Measurements from ENCODE around the gene CFAP47. TPM values are rescaled to one million over a fixed set of nuclear protein-coding genes. Genes with fewer than 3 reads are reported as not detected.

The CFAP47 gene, protein sequence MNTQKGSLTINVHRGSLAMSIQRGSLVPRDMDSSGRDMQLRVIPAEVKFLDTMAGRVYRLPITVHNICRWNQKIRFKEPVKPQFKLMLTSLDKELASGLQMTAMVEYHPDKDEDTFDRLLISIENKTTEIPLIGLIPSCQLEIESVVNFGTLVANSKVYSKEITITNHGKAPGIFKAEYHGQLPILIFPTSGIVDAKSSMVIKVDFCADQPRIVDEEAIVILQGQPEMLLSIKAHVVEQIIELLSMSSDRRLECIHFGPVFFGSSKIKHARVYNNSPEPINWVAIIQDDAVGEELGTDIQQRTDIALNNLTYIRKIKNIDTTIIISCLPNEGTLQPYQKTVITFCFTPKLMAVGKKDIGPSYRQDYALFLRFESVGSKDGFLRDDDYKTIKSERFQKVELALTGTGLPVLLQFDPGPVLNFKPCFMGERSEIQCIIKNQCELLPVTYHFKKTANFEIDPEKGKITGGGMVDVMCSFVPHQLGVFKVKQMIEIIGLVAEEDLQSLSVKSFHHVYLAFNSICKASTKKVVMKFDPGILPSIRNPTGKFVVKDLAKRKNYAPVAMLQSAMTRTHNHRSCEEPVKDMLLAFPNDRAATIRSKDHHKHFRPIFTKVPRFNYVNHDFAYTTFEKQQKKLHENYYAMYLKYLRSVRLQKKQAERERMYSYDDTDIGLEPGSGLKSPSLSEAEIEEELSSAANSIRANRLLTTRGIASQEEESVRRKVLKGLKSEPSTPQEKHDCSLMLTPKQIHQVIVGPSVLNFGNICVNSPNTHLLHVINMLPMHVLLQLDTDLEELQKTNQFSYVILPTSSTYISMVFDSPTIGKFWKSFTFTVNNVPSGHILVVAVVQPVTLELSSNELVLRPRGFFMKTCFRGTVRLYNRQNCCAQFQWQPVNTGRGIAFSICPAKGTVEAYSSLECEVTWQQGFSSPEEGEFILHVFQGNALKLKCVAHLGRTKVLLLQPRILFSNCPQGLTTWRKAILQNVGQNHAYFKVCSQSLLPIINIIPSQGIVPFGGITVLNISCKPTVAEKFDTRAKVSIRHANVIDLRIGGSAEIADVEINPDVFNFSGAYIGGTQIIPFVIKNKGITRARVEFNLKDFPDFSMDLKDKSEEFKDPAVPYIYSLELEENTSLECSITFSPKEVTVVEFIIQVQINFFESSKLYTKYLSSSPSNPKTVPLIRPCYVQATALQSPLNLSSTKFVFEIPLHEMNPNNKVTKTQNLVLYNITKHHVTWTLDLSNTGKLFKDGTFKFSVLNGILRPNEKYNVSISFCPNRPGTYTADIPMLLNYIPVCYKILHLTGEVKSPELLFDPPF (N-terminal part only)
- 0.04 TPM for polyA plus RNA-seq (2013, experiment 1 of 2)
- 0.07 TPM for polyA plus RNA-seq (2013, experiment 2 of 2)

- Histone ChIP-seq H3K9me3 (replicated peaks in 1 of 2; ENCODE audit: control insufficient read depth in 2 of 2, insufficient read depth in 1 of 2, low read depth in 1 of 2, low read length in 2 of 2) (no peaks in the 10 kb centered on the region), H2AK5ac (ENCODE audit: low read depth, low read length) (no peak within 1 kb of the TSS), H4K8ac (ENCODE audit: low read depth, low read length) (no peak within 1 kb of the TSS), H2AFZ (ENCODE audit: low read length) (peak within 1 kb of the TSS; percentile 75), H4K91ac (ENCODE audit: low read depth, low read length, poor library complexity) (no peak within 1 kb of the TSS), H3K79me1 (ENCODE audit: low read depth, low read length) (no peaks in the 10 kb centered on the region), H2BK15ac (ENCODE audit: low read length) (no peak within 1 kb of the TSS), H3K4me1 (ENCODE audit: control insufficient read depth in 2 of 2, insufficient read depth in 1 of 2, low read depth in 1 of 2, low read length in 2 of 2) (no peaks in the 10 kb centered on the region), H2BK12ac (ENCODE audit: low read length) (no peak within 1 kb of the TSS), H3K27ac (replicated peaks; ENCODE audit: low read length) (no peak within 1 kb of the TSS), H3K4ac (ENCODE audit: low read length) (no peak within 1 kb of the TSS), H3K23ac (ENCODE audit: low read depth, low read length, poor library complexity) (no peak within 1 kb of the TSS), H3K18ac (ENCODE audit: low read length) (peak within 1 kb of the TSS; percentile 48), H3K36me3 (replicated peaks in 1 of 2; ENCODE audit: control insufficient read depth in 2 of 2, insufficient read depth in 2 of 2, low read length in 2 of 2) (no peaks in the 10 kb centered on the region), H3K14ac (ENCODE audit: low read length) (no peak within 1 kb of the TSS), H2BK120ac (ENCODE audit: low read depth, low read length) (no peak within 1 kb of the TSS), H3K9ac (ENCODE audit: low read depth, low read length, poor library complexity) (no peak within 1 kb of the TSS), H3K27me3 (ENCODE audit: control insufficient read depth in 3 of 3, insufficient read depth in 3 of 3, low read depth in 1 of 3, low read length in 3 of 3) (no peaks in the 10 kb centered on the region), H3K4me3 (ENCODE audit: low read length in 2 of 2) (peak within 1 kb of the TSS; percentile 25 to 77), H2BK5ac (ENCODE audit: low read length) (no peak within 1 kb of the TSS), H3K4me2 (ENCODE audit: insufficient read depth, low read length, poor library complexity, severe bottlenecking) (peak within 1 kb of the TSS; percentile 66)
- peak; percentile 41 for DNase-seq (ENCODE audit: low spot score)
- no CpG with 5 or more reads among the region's 38 CpGs for WGBS, 2 donors (ENCODE audit: extremely low coverage in 2 of 2, insufficient read length in 2 of 2, insufficient replicate concordance in 1 of 2)
Observed at GRCh38 chrX:35919536-35920309, at the start of gene CFAP47. Gene CFAP47 (plus strand): TSS chrX:35919734. CDS start chrX:35919800, 66 bp downstream.

- Histone ChIP-seq H2BK15ac (ENCODE audit: low read length) (no peak overlapping the region), H4K91ac (ENCODE audit: low read depth, low read length, poor library complexity) (no peak overlapping the region), H2BK12ac (ENCODE audit: low read length) (no peak overlapping the region), H3K9me3 (replicated peaks in 1 of 2; ENCODE audit: control insufficient read depth in 2 of 2, insufficient read depth in 1 of 2, low read depth in 1 of 2, low read length in 2 of 2) (no peaks in the 10 kb centered on the region), H3K4me1 (ENCODE audit: control insufficient read depth in 2 of 2, insufficient read depth in 1 of 2, low read depth in 1 of 2, low read length in 2 of 2) (no peaks in the 10 kb centered on the region), H2AFZ (ENCODE audit: low read length) (no peak overlapping the region), H4K8ac (ENCODE audit: low read depth, low read length) (no peak overlapping the region), H2BK120ac (ENCODE audit: low read depth, low read length) (no peak overlapping the region), H2AK5ac (ENCODE audit: low read depth, low read length) (no peak overlapping the region), H2BK5ac (ENCODE audit: low read length) (no peak overlapping the region), H3K9ac (ENCODE audit: low read depth, low read length, poor library complexity) (no peak overlapping the region), H3K36me3 (replicated peaks in 1 of 2; ENCODE audit: control insufficient read depth in 2 of 2, insufficient read depth in 2 of 2, low read length in 2 of 2) (no peaks in the 10 kb centered on the region), H3K27me3 (ENCODE audit: control insufficient read depth in 3 of 3, insufficient read depth in 3 of 3, low read depth in 1 of 3, low read length in 3 of 3) (no peaks in the 10 kb centered on the region), H3K4me3 (ENCODE audit: low read length in 2 of 2) (no peak overlapping the region), H3K18ac (ENCODE audit: low read length) (no peak overlapping the region), H3K4me2 (ENCODE audit: insufficient read depth, low read length, poor library complexity, severe bottlenecking) (no peak overlapping the region), H3K14ac (ENCODE audit: low read length) (no peak overlapping the region), H3K4ac (ENCODE audit: low read length) (no peak overlapping the region), H3K79me1 (ENCODE audit: low read depth, low read length) (no peaks in the 10 kb centered on the region), H3K27ac (replicated peaks; ENCODE audit: low read length) (no peak overlapping the region), H3K23ac (ENCODE audit: low read depth, low read length, poor library complexity) (no peak overlapping the region)
- no CpG with 5 or more reads among the region's 2 CpGs for WGBS, 2 donors (ENCODE audit: extremely low coverage in 2 of 2, insufficient read length in 2 of 2, insufficient replicate concordance in 1 of 2)
- no peak for DNase-seq (ENCODE audit: low spot score)
Observed at GRCh38 chrX:35880601-35881000, 38.9 kb upstream of the CFAP47 start.

DNA sequence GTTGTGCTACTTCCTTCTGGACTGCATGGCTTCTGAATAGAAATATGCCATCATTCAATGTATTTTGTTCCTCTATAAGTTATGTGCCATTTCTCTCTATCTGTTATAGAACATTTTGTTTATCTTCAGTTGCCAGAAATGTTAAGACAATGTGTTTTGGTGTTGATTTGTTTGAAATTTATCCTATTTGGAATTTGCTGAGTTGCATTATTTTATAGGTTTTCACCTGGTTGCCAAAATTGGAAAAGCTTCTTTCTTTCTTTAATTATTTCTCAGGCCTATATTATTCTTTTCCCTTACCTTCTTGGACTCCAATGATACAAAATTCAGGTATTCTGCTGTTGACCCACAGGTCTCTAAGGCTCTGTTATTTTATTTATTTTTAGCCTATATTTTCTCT lies 33.4 kb upstream of the CFAP47 start:
- H2AK5ac ChIP-seq (ENCODE audit: low read depth, low read length): no peak overlapping the region
- no peak overlapping the region for H3K4me3 ChIP-seq (ENCODE audit: low read length in 2 of 2)
- H4K8ac ChIP-seq (ENCODE audit: low read depth, low read length): no peak overlapping the region
- no peak overlapping the region for H3K4ac ChIP-seq (ENCODE audit: low read length)
- H3K4me2 ChIP-seq (ENCODE audit: insufficient read depth, low read length, poor library complexity, severe bottlenecking): no peak overlapping the region
- H3K27ac ChIP-seq (replicated peaks; ENCODE audit: low read length): no peak overlapping the region
- H3K9ac ChIP-seq (ENCODE audit: low read depth, low read length, poor library complexity): no peak overlapping the region
- no peaks in the 10 kb centered on the region for H3K4me1 ChIP-seq (ENCODE audit: control insufficient read depth in 2 of 2, insufficient read depth in 1 of 2, low read depth in 1 of 2, low read length in 2 of 2)
- H2BK120ac ChIP-seq (ENCODE audit: low read depth, low read length): no peak overlapping the region
- no peak overlapping the region for H3K18ac ChIP-seq (ENCODE audit: low read length)
- no peak overlapping the region for H2BK15ac ChIP-seq (ENCODE audit: low read length)
- H3K36me3 ChIP-seq (replicated peaks in 1 of 2; ENCODE audit: control insufficient read depth in 2 of 2, insufficient read depth in 2 of 2, low read length in 2 of 2): no peaks in the 10 kb centered on the region
- no peak overlapping the region for H2BK12ac ChIP-seq (ENCODE audit: low read length)
- no peak overlapping the region for H2BK5ac ChIP-seq (ENCODE audit: low read length)
- H3K23ac ChIP-seq (ENCODE audit: low read depth, low read length, poor library complexity): no peak overlapping the region
- H3K14ac ChIP-seq (ENCODE audit: low read length): no peak overlapping the region
- no peaks in the 10 kb centered on the region for H3K27me3 ChIP-seq (ENCODE audit: control insufficient read depth in 3 of 3, insufficient read depth in 3 of 3, low read depth in 1 of 3, low read length in 3 of 3)
- no peak for DNase-seq (ENCODE audit: low spot score)
- H3K79me1 ChIP-seq (ENCODE audit: low read depth, low read length): no peaks in the 10 kb centered on the region
- no peaks in the 10 kb centered on the region for H3K9me3 ChIP-seq (replicated peaks in 1 of 2; ENCODE audit: control insufficient read depth in 2 of 2, insufficient read depth in 1 of 2, low read depth in 1 of 2, low read length in 2 of 2)
- H2AFZ ChIP-seq (ENCODE audit: low read length): no peak overlapping the region
- no peak overlapping the region for H4K91ac ChIP-seq (ENCODE audit: low read depth, low read length, poor library complexity)
